ENCODE data around the gene C19orf38. TPM values are rescaled to one million over a fixed set of nuclear protein-coding genes. Genes with fewer than 3 reads are reported as not detected.

C19orf38 gene
- total and polyA plus RNA-seq, 2 donors (not counting 1 experiment from before 2014, with no cell fraction given), result 1.7 to 2.4 TPM

GRCh38 chr19:10803252-10803651, 45.0 kb upstream of the C19orf38 start:
- ATAC-seq (ENCODE audit: low read depth) (no peak), DNase-seq (no peak)
- H3K27me3 ChIP-seq (replicated peaks in 1 of 4; ENCODE audit: control extremely low read depth in 1 of 4, control insufficient read depth in 3 of 4, insufficient read depth in 4 of 4, low read length in 3 of 4), result no peaks in the 10 kb centered on the region
- no peak overlapping the region for H3K27ac ChIP-seq (ENCODE audit: low read length in 2 of 2)
- ChIA-PET CTCF (interaction anchor here (1.2 kb wide), 1 partner anchor 104 kb away, joined by 3 read pairs; no protein-coding TSS in a partner anchor), POLR2A (interaction anchor here (0.5 to 0.6 kb wide), 2 partner anchors 171 to 753 kb away, joined by 3 read pairs; no protein-coding TSS in a partner anchor)
- Mint-ChIP-seq H3K27me3 (no peaks in the 10 kb centered on the region), H3K9me3 (ENCODE audit: insufficient read depth) (no peaks in the 10 kb centered on the region), H3K4me3 (no peak overlapping the region), H3K4me1 (peaks cover 1% of the 10 kb centered on the region), H3K27ac (no peak overlapping the region)
- peaks cover 8% of the 10 kb centered on the region for H4K20me1 ChIP-seq (ENCODE audit: control insufficient read depth, insufficient read depth, low read length, poor library complexity, severe bottlenecking)
- no peaks in the 10 kb centered on the region for H3K4me1 ChIP-seq (ENCODE audit: control insufficient read depth in 2 of 2, insufficient read depth in 2 of 2, low read length in 2 of 2)
- TF ChIP-seq CTCF (IDR thresholded peaks at IDR 0.05) (no peak), EZH2 (IDR thresholded peaks at IDR 0.05; ENCODE audit: borderline replicate concordance, insufficient read depth, low read depth, low read length, poor library complexity, severe bottlenecking) (no peak)
- WGBS (ENCODE audit: insufficient coverage), result 100% methylated on average over 3 of the region's 9 CpGs
- H3K9me3 ChIP-seq (ENCODE audit: control extremely low read depth in 1 of 3, control insufficient read depth in 2 of 3, insufficient read depth in 1 of 3, low read length in 2 of 3), result no peaks in the 10 kb centered on the region
- H3K79me2 ChIP-seq (ENCODE audit: control insufficient read depth, insufficient read depth, low read length), result peaks cover 27% of the 10 kb centered on the region
- no peak overlapping the region for H3K4me2 ChIP-seq (replicated peaks; ENCODE audit: low read depth, low read length, poor library complexity, severe bottlenecking)
- H3K36me3 ChIP-seq (replicated peaks in 1 of 2; ENCODE audit: control extremely low read depth in 1 of 2, control insufficient read depth in 1 of 2, extremely low read depth in 1 of 2, insufficient read depth in 2 of 2, low read length in 1 of 2), result peaks cover 10 to 67% of the 10 kb centered on the region in 2 experiments
- intact Hi-C loops (cut with micrococcal nuclease), result no loop called here
- H3K4me3 ChIP-seq (ENCODE audit: control extremely low read depth in 1 of 5, extremely low read depth in 1 of 5, insufficient read depth in 1 of 5, low read depth in 2 of 5, low read length in 4 of 5), result no peak overlapping the region
- no peak overlapping the region for H2AFZ ChIP-seq (ENCODE audit: insufficient read depth, low read depth, low read length, poor library complexity, severe bottlenecking)
- H3K9ac ChIP-seq (ENCODE audit: low read length), result no peak overlapping the region

GRCh38 chr19:10805065-10805757, 43.0 kb upstream of the C19orf38 start:
- H3K27ac ChIP-seq (ENCODE audit: low read length in 2 of 2), result no peak overlapping the region
- no peak overlapping the region for H3K9ac ChIP-seq (ENCODE audit: low read length)
- ATAC-seq (ENCODE audit: low read depth), result no peak
- 96% methylated on average over 10 of the region's 11 CpGs for WGBS (ENCODE audit: insufficient coverage)
- ChIA-PET POLR2A (no interaction called here), CTCF (interaction anchor here (0.7 to 1.6 kb wide), 4 partner anchors 32 to 106 kb away, joined by 3 read pairs; no protein-coding TSS in a partner anchor)
- H2AFZ ChIP-seq (ENCODE audit: insufficient read depth, low read depth, low read length, poor library complexity, severe bottlenecking), result no peak overlapping the region
- H3K4me3 Mint-ChIP-seq, result no peak overlapping the region
- intact Hi-C loops (cut with micrococcal nuclease), result no loop called here
- H3K4me2 ChIP-seq (replicated peaks; ENCODE audit: low read depth, low read length, poor library complexity, severe bottlenecking), result no peak overlapping the region
- H3K4me1 ChIP-seq (ENCODE audit: control insufficient read depth in 2 of 2, insufficient read depth in 2 of 2, low read length in 2 of 2), result no peaks in the 10 kb centered on the region
- peaks cover 26% of the 10 kb centered on the region for H3K79me2 ChIP-seq (ENCODE audit: control insufficient read depth, insufficient read depth, low read length)
- H3K27me3 ChIP-seq (replicated peaks in 1 of 4; ENCODE audit: control extremely low read depth in 1 of 4, control insufficient read depth in 3 of 4, insufficient read depth in 4 of 4, low read length in 3 of 4), result no peaks in the 10 kb centered on the region
- DNase-seq, result no peak
- peaks cover 10 to 73% of the 10 kb centered on the region in 2 experiments for H3K36me3 ChIP-seq (replicated peaks in 1 of 2; ENCODE audit: control extremely low read depth in 1 of 2, control insufficient read depth in 1 of 2, extremely low read depth in 1 of 2, insufficient read depth in 2 of 2, low read length in 1 of 2)
- H3K9me3 ChIP-seq (ENCODE audit: control extremely low read depth in 1 of 3, control insufficient read depth in 2 of 3, insufficient read depth in 1 of 3, low read length in 2 of 3), result no peaks in the 10 kb centered on the region
- H4K20me1 ChIP-seq (ENCODE audit: control insufficient read depth, insufficient read depth, low read length, poor library complexity, severe bottlenecking), result peaks cover 7% of the 10 kb centered on the region
- H3K9me3 Mint-ChIP-seq (ENCODE audit: insufficient read depth), result no peaks in the 10 kb centered on the region
- TF ChIP-seq CTCF (IDR thresholded peaks at IDR 0.05), result no peak
- no peak for TF ChIP-seq EZH2 (IDR thresholded peaks at IDR 0.05; ENCODE audit: borderline replicate concordance, insufficient read depth, low read depth, low read length, poor library complexity, severe bottlenecking)
- no peak overlapping the region for H3K4me3 ChIP-seq (ENCODE audit: control extremely low read depth in 1 of 5, extremely low read depth in 1 of 5, insufficient read depth in 1 of 5, low read depth in 2 of 5, low read length in 4 of 5)
- no peaks in the 10 kb centered on the region for H3K27me3 Mint-ChIP-seq
- H3K4me1 Mint-ChIP-seq, result peaks cover 4% of the 10 kb centered on the region
- no peak overlapping the region for H3K27ac Mint-ChIP-seq
